ENCODE results near the gene SP100.
"Not testable (repeated sequence)": the region's sequence is repeated elsewhere in the genome, so short reads cannot be mapped to it uniquely, and the experiment has no call there.

Gene SP100

GRCh38 chr2:230434677-230435324 lies 18.8 kb downstream of the SP100 start:
- H3K9me3 ChIP-seq: peaks cover 0 to 19% (median 0%) of the 10 kb centered on the region in 3 donors
- TF ChIP-seq, protein P1, sequence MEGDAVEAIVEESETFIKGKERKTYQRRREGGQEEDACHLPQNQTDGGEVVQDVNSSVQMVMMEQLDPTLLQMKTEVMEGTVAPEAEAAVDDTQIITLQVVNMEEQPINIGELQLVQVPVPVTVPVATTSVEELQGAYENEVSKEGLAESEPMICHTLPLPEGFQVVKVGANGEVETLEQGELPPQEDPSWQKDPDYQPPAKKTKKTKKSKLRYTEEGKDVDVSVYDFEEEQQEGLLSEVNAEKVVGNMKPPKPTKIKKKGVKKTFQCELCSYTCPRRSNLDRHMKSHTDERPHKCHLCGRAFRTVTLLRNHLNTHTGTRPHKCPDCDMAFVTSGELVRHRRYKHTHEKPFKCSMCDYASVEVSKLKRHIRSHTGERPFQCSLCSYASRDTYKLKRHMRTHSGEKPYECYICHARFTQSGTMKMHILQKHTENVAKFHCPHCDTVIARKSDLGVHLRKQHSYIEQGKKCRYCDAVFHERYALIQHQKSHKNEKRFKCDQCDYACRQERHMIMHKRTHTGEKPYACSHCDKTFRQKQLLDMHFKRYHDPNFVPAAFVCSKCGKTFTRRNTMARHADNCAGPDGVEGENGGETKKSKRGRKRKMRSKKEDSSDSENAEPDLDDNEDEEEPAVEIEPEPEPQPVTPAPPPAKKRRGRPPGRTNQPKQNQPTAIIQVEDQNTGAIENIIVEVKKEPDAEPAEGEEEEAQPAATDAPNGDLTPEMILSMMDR (IDR thresholded peaks at IDR 0.05): no peak
- no peak for DNase-seq
- no peaks in the 10 kb centered on the region for H3K27me3 ChIP-seq
- no peak overlapping the region for H3K4me3 ChIP-seq
- intact Hi-C loops (cut with DNase I; ENCODE audit: low total_unique reads): no loop called here
- peaks cover 0 to 26% (median 6%) of the 10 kb centered on the region in 4 donors for H3K4me1 ChIP-seq
- peaks cover 13 to 30% (median 13%) of the 10 kb centered on the region in 3 donors for H3K36me3 ChIP-seq
- no peak overlapping the region for H3K27ac ChIP-seq

DNA sequence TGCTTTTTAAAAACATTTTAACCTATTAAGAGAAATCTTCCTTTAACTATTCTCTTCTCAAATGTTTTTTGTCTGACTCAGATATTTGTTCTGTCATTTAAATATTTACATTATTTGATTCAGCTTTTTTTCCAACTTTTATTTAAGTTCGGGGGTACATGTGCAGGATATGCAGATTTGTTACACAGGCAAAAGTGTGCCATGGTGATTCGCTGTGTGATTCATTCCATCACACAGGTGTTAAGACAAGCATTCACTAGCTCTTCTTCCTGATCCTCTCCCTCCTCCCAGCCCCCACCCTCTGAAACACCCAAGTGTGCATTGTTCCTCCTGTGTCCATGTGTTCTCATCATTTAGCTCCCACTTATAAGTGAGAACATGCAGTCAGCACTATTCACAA lies 19.4 kb downstream of the SP100 start:
- TF ChIP-seq, protein P1 (IDR thresholded peaks at IDR 0.05): no peak
- intact Hi-C loops (cut with DNase I; ENCODE audit: low total_unique reads): no loop called here

GRCh38 chr2:230439121-230439520 lies 23.1 kb downstream of the SP100 start:
- DNase-seq; H3K27me3 ChIP-seq; intact Hi-C loops (cut with DNase I; ENCODE audit: low total_unique reads); H3K27ac ChIP-seq; H3K4me3 ChIP-seq: not testable (repeated sequence)
- Histone ChIP-seq H3K36me3 (peaks cover 13 to 35% (median 17%) of the 10 kb centered on the region in 3 donors), H3K4me1 (peaks cover 0 to 49% (median 17%) of the 10 kb centered on the region in 4 donors), H3K9me3 (peaks cover 0 to 14% (median 0%) of the 10 kb centered on the region in 3 donors)

More for the DNA sequence above, 19.4 kb downstream of the SP100 start:
- Histone ChIP-seq H3K27me3 (no peaks in the 10 kb centered on the region), H3K36me3 (peaks cover 9 to 25% (median 13%) of the 10 kb centered on the region in 3 donors), H3K4me1 (peaks cover 0 to 28% (median 6%) of the 10 kb centered on the region in 4 donors), H3K27ac (no peak overlapping the region), H3K9me3 (peaks cover 0 to 19% (median 0%) of the 10 kb centered on the region in 3 donors), H3K4me3 (no peak overlapping the region)
- no peak for DNase-seq

DNA sequence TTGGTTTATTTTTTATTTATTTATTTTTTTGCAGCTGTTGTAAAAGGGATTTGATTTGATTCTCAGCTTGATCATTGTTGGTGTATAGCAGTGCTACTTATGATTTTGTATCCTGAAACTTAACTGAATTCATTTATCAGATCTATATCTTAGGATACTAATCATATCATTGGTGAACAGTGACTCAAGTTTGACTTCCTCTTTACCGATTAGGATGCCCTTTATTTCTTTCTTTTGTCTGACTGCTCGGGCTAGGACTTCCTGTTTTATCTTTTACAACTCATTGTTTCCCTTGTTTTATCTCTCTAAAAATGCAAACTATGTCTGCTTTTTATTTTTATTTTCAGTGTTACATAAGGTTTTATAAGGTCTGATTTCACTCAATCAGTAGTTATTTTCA lies 23.6 kb downstream of the SP100 start:
- Histone ChIP-seq H3K4me1 (peaks cover 0 to 50% (median 16%) of the 10 kb centered on the region in 4 donors), H3K27me3 (no peaks in the 10 kb centered on the region), H3K4me3 (no peak overlapping the region), H3K9me3 (peaks cover 0 to 14% (median 0%) of the 10 kb centered on the region in 3 donors), H3K27ac (no peak overlapping the region), H3K36me3 (peaks cover 17 to 39% (median 22%) of the 10 kb centered on the region in 3 donors)
- TF ChIP-seq, protein P1 (IDR thresholded peaks at IDR 0.05): no peak
- DNase-seq: no peak
- intact Hi-C loops (cut with DNase I; ENCODE audit: low total_unique reads): no loop called here

- Histone ChIP-seq H3K9me3 (peaks cover 0 to 4% (median 0%) of the 10 kb centered on the region in 3 donors), H3K27me3 (no peaks in the 10 kb centered on the region), H3K36me3 (peaks cover 27 to 40% (median 37%) of the 10 kb centered on the region in 3 donors), H3K4me1 (peaks cover 0 to 50% (median 15%) of the 10 kb centered on the region in 4 donors), H3K4me3 (no peak overlapping the region), H3K27ac (peak overlapping the region; percentile 32 to 45)
- intact Hi-C loops (cut with DNase I; ENCODE audit: low total_unique reads): loop anchor here (5.0 kb wide), 1 partner anchor 54 kb away; no protein-coding TSS in a partner anchor
- DNase-seq: peak in 1 of 2 donors; percentile 50
- TF ChIP-seq, protein P1 (IDR thresholded peaks at IDR 0.05): no peak
These were observed 25.4 kb downstream of the SP100 start for GRCh38 chr2:230441227-230441897.

- H3K27me3 ChIP-seq: no peaks in the 10 kb centered on the region
- no peak overlapping the region for H3K27ac ChIP-seq
- intact Hi-C loops (cut with DNase I; ENCODE audit: low total_unique reads): loop anchor here (5.0 kb wide), 1 partner anchor 56 kb away; no protein-coding TSS in a partner anchor
- H3K9me3 ChIP-seq: no peaks in the 10 kb centered on the region
- H3K36me3 ChIP-seq: peaks cover 37 to 53% (median 52%) of the 10 kb centered on the region in 3 donors
- TF ChIP-seq, protein P1 (IDR thresholded peaks at IDR 0.05): no peak
- DNase-seq: no peak
- peaks cover 0 to 50% (median 15%) of the 10 kb centered on the region in 4 donors for H3K4me1 ChIP-seq
- no peak overlapping the region for H3K4me3 ChIP-seq
These were observed 27.5 kb downstream of the SP100 start for GRCh38 chr2:230443541-230443940.

Measured in tibial artery (tissue), 4 donors.